HEK293 (cell line): Measurements from ENCODE around the gene FOXK2.

Experiments
- CTCF ChIA-PET: fragments of 350-600 bp; formaldehyde crosslinking; extraction: SDS; loops from one replicate; lab custom pipeline; 2021; ENCODE audit warnings: antibody characterized with exemption; lab: Yijun Ruan, JAX
- POLR2A ChIA-PET: fragments of 300-600 bp; formaldehyde crosslinking; extraction: SDS; loops from one replicate; lab custom pipeline; 2020; ENCODE audit warnings: antibody characterized with exemption, inconsistent platforms; lab: Yijun Ruan, JAX
- H3K27ac ChIP-seq: fragments of 200-500 bp; sonication (Bioruptor generic); 2 replicates; pipeline ENCODE4 v1.5.1; 2014; ENCODE audit warnings: low read depth, low read length, control low read depth, inconsistent platforms; ENCODE audit errors: extremely low read depth
- H3K36me3 ChIP-seq, 2 experiments: fragments of 200-500 bp in 1 of 2; sonication (Bioruptor generic) in 1 of 2; 1 replicate in 1 of 2; 2 replicates in 1 of 2; pipeline ENCODE4 v1.5.1; 2014 to 2017; ENCODE audit warnings: inconsistent platforms in 2 of 2, low read length in 2 of 2; ENCODE audit not compliant: control insufficient read depth in 2 of 2, insufficient read depth in 1 of 2
- H3K4me1 ChIP-seq: fragments of 200-500 bp; sonication (Bioruptor generic); 2 replicates; pipeline ENCODE4 v1.5.1; 2014; ENCODE audit warnings: mild to moderate bottlenecking, low read length, inconsistent platforms; ENCODE audit not compliant: control insufficient read depth, insufficient read depth
- H3K4me3 ChIP-seq: 2 replicates; pipeline ENCODE4 v1.5.1; 2011; ENCODE audit warnings: low read depth, mild to moderate bottlenecking, control low read depth, low read length, moderate library complexity
- H3K9me3 ChIP-seq: fragments of 200-500 bp; sonication (Bioruptor generic); 2 replicates; pipeline ENCODE4 v1.5.1; 2014; ENCODE audit warnings: low read depth, low read length, inconsistent platforms; ENCODE audit not compliant: control insufficient read depth, insufficient read depth
- GLI2 ChIP-seq: fragments of 450-650 bp; formaldehyde crosslinking; IDR thresholded peaks from 2 replicates; pipeline ENCODE4; 2017; ENCODE audit warnings: missing biosample characterization, missing genetic modification characterization, low read depth, borderline replicate concordance
- GLIS2 ChIP-seq: fragments of 450-650 bp; formaldehyde crosslinking; IDR thresholded peaks from 2 replicates; pipeline ENCODE4 v1.5.1; 2016; ENCODE audit warnings: missing biosample characterization, missing genetic modification characterization
- MYNN ChIP-seq: fragments of 450-650 bp; formaldehyde crosslinking; IDR thresholded peaks from 2 replicates; pipeline ENCODE4 v1.5.1; 2016; ENCODE audit warnings: missing biosample characterization, missing genetic modification characterization, borderline replicate concordance
- OSR2 ChIP-seq: fragments of 450-650 bp; formaldehyde crosslinking; IDR thresholded peaks from 2 replicates; pipeline ENCODE4 v1.5.1; 2016; ENCODE audit warnings: missing biosample characterization, missing genetic modification characterization
- ZBTB17 ChIP-seq: fragments of 450-650 bp; formaldehyde crosslinking; IDR thresholded peaks from 2 replicates; pipeline ENCODE4 v1.5.1; 2016; ENCODE audit warnings: missing biosample characterization, missing genetic modification characterization
- ZBTB8A ChIP-seq: fragments of 450-650 bp; formaldehyde crosslinking; IDR thresholded peaks from 2 replicates; pipeline ENCODE4 v1.5.1; 2016; ENCODE audit warnings: missing biosample characterization, missing genetic modification characterization
- ZNF335 ChIP-seq: fragments of 450-650 bp; formaldehyde crosslinking; conservative IDR thresholded peaks from 2 replicates; pipeline ENCODE4 v1.5.1; 2016; ENCODE audit warnings: missing biosample characterization, missing genetic modification characterization
- ZNF341 ChIP-seq: fragments of 450-650 bp; formaldehyde crosslinking; IDR thresholded peaks from 2 replicates; pipeline ENCODE4; 2016; ENCODE audit warnings: low read depth, missing biosample characterization, missing genetic modification characterization
- ZNF544 ChIP-seq: fragments of 450-650 bp; formaldehyde crosslinking; IDR thresholded peaks from 2 replicates; pipeline ENCODE4 v1.5.0; 2017; ENCODE audit warnings: missing biosample characterization, missing genetic modification characterization
- ZNF561 ChIP-seq: fragments of 450-650 bp; IDR thresholded peaks from 2 replicates; pipeline ENCODE4 v1.5.1; 2018; ENCODE audit warnings: missing biosample characterization, missing genetic modification characterization, borderline replicate concordance
- ZNF600 ChIP-seq: fragments of 450-650 bp; formaldehyde crosslinking; IDR thresholded peaks from 2 replicates; pipeline ENCODE4 v1.5.1; 2016; ENCODE audit warnings: missing biosample characterization, missing genetic modification characterization
- ZNF629 ChIP-seq: fragments of 450-650 bp; formaldehyde crosslinking; IDR thresholded peaks from 2 replicates; pipeline ENCODE4 v1.5.1; 2017; ENCODE audit warnings: missing biosample characterization, missing genetic modification characterization
- ZNF677 ChIP-seq: fragments of 450-650 bp; IDR thresholded peaks from 2 replicates; pipeline ENCODE4 v1.5.0; 2018; ENCODE audit warnings: missing biosample characterization, mild to moderate bottlenecking, missing genetic modification characterization, moderate library complexity
- ZNF768 ChIP-seq: fragments of 450-650 bp; formaldehyde crosslinking; IDR thresholded peaks from 2 replicates; pipeline ENCODE4 v1.5.1; 2018; ENCODE audit warnings: missing biosample characterization, mild to moderate bottlenecking, missing genetic modification characterization
- TF ChIP-seq, protein P1 (sequence below): fragments of 450-650 bp; formaldehyde crosslinking; IDR thresholded peaks from 2 replicates; pipeline ENCODE4 v1.5.1; 2016; ENCODE audit warnings: missing biosample characterization, missing genetic modification characterization
- TF ChIP-seq, protein P2 (sequence below): fragments of 450-650 bp; formaldehyde crosslinking; IDR thresholded peaks from 2 replicates; pipeline ENCODE4 v1.5.0; 2017; ENCODE audit warnings: missing biosample characterization, missing genetic modification characterization, borderline replicate concordance
- TF ChIP-seq, protein P3 (sequence below): fragments of 450-650 bp; formaldehyde crosslinking; optimal IDR thresholded peaks from 2 replicates; pipeline ENCODE3; 2016; ENCODE audit warnings: missing biosample characterization, mild to moderate bottlenecking, missing genetic modification characterization
- TF ChIP-seq, protein P4 (sequence below): fragments of 450-650 bp; formaldehyde crosslinking; IDR thresholded peaks from 2 replicates; pipeline ENCODE4 v1.5.1; 2017; ENCODE audit warnings: missing biosample characterization, missing genetic modification characterization
- TF ChIP-seq, protein P5 (sequence below): fragments of 450-650 bp; formaldehyde crosslinking; IDR thresholded peaks from 2 replicates; pipeline ENCODE4 v1.5.1; 2016; ENCODE audit warnings: missing biosample characterization, missing genetic modification characterization

Gene FOXK2

DNA sequence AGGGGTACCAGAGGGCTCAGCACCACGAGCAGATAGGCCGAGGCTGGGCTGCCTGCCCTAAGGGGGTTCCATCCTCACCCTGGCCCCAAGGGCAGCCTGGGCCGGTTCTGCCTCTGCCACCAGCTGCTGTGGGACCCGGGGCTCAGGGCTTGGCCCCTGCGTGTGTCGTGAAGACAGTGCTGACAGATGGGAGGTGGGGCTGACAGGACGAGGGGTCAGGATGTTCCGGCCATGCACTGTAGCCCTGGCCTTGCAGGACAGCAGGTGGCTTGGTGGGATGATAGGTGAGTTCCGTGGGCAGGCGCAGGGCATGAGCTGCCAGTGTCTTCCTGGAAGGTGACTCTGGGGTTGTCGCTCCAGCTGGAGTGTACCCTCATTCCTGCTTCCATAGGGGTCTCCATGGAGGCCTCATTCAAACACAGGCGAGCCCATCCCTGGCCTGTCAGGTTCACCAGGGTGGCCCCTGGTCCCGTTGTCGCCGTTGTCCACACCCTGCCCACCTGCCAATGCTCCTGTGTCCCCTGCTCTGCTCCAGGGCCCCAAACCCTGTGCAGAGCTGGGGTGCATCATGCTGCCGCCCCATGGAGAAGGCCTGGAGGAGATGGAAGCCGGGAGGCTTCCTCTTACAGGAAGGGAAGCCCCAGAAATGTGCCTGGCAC, 71.5 kb downstream of the FOXK2 start:
- POLR2A ChIA-PET = interaction anchor here (0.6 kb wide), 1 partner anchor 111 kb away, joined by 4 read pairs; no protein-coding TSS in a partner anchor
- TF ChIP-seq ZNF341 (tag by site-specific recombination) (no peak), ZNF600 (tag by site-specific recombination) (0 out of 2 replicates have a peak, but pooled peaks have one; percentile 31), GLIS2 (tag by site-specific recombination) (peak; percentile 28; the same call in 1 of the 2 replicates)
- TF ChIP-seq, all 188 proteins: peak for 2
- CTCF ChIA-PET = interaction anchor here (1.1 kb wide), 1 partner anchor 40 kb away, joined by 3 read pairs; no protein-coding TSS in a partner anchor
- peaks cover 4% of the 10 kb centered on the region for H3K4me1 ChIP-seq
- no peaks in the 10 kb centered on the region for H3K9me3 ChIP-seq
- no peak overlapping the region for H3K27ac ChIP-seq
- no peak overlapping the region for H3K4me3 ChIP-seq
- peaks cover 36 to 78% of the 10 kb centered on the region in 2 experiments for H3K36me3 ChIP-seq

DNA sequence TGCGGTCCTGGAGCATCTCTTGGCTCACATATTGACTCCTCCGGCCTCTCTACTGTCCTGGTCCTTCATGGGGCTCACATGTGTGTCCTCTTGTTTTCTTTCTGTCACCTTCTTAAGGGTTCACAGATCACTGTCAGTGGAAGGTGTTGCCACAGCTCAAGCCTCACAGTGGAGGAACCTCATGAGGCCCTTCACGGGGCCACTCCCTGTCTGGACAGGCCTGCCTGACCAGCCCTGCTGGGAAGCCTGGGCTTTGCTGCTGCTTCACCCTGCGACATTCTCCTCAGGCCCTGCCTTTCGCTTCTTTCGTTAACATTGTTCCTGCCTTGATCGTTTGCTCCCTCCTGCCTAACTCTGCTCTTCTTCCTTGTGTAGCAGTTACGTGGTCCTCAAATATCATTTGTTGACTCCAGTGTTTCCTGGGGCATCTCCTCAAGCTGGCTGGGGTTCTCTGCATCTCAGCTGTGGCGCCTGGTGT, 72.8 kb downstream of the FOXK2 start:
- POLR2A ChIA-PET = no interaction called here
- H3K27ac ChIP-seq = peak overlapping the region; percentile 53
- no peak overlapping the region for H3K4me3 ChIP-seq
- H3K9me3 ChIP-seq = no peaks in the 10 kb centered on the region
- TF ChIP-seq OSR2 (tag by site-specific recombination) (no peak), ZBTB17 (tag by site-specific recombination) (peak; percentile 65)
- TF ChIP-seq, all 188 proteins: peak for 1
- CTCF ChIA-PET = interaction anchor here (0.7 kb wide), 1 partner anchor 280 kb away, joined by 3 read pairs; no protein-coding TSS in a partner anchor
- Histone ChIP-seq H3K36me3 (peaks cover 27 to 82% of the 10 kb centered on the region in 2 experiments), H3K4me1 (peaks cover 4% of the 10 kb centered on the region)

DNA sequence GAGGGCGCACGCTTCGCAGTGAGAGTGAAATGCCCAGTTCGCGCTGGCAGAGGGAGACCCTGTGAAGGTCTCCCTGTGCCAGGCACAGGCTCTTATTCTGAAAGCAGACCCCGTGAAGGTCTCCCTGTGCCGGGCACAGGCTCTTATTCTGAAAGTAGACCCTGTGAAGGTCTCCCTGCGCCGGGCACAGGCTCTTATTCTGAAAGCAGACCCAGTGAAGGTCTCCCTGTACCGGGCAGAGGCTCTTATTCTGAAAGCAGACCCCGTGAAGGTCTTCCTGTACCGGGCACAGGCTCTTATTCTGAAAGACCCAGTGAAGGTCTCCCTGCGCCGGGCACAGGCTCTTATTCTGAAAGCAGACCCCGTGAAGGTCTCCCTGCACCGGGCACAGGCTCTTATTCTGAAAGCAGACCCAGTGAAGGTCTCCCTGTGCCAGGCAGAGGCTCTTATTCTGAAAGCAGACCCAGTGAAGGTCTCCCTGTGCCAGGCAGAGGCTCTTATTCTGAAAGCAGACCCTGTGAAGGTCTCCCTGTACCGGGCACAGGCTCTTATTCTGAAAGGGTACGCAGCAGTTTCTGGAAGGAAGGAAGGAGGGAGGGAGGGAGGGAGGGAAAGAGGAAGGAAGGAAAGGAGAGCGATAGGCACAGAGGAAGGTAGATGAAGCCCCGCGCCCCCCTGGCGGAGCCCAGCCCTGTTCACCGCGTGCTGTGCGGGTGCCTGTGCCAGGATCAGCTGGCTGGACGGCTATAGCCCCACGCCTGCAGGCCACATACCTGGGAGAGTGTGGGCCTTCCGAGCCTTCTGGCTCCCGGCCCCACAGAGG, 73.4 kb downstream of the FOXK2 start:
- CTCF ChIA-PET = no interaction called here
- Histone ChIP-seq H3K36me3 (peaks cover 24 to 82% of the 10 kb centered on the region in 2 experiments; a peak in 2 of 3 replicates), H3K4me3 (peak overlapping the region; percentile 44), H3K9me3 (no peaks in the 10 kb centered on the region), H3K4me1 (peaks cover 4% of the 10 kb centered on the region), H3K27ac (peak overlapping the region; percentile 73)
- POLR2A ChIA-PET = no interaction called here
- TF ChIP-seq ZNF561 (tag by site-specific recombination) (0 out of 2 replicates have a peak, but pooled peaks have one; percentile 66), ZNF600 (tag by site-specific recombination) (no peak), MYNN (peak; percentile 100), ZNF335 (no peak), ZNF544 (tag by site-specific recombination) (no peak), ZBTB8A (tag by site-specific recombination) (peak; percentile 88), ZNF768 (tag by site-specific recombination) (no peak), ZNF677 (tag by site-specific recombination) (no peak), GLI2 (tag by site-specific recombination) (no peak), ZNF629 (0 out of 2 replicates have a peak, but pooled peaks have one; percentile 17)
- TF ChIP-seq, protein P1, sequence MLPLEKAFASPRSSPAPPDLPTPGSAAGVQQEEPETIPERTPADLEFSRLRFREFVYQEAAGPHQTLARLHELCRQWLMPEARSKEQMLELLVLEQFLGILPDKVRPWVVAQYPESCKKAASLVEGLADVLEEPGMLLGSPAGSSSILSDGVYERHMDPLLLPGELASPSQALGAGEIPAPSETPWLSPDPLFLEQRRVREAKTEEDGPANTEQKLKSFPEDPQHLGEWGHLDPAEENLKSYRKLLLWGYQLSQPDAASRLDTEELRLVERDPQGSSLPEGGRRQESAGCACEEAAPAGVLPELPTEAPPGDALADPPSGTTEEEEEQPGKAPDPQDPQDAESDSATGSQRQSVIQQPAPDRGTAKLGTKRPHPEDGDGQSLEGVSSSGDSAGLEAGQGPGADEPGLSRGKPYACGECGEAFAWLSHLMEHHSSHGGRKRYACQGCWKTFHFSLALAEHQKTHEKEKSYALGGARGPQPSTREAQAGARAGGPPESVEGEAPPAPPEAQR (tag by site-specific recombination) = no peak
- TF ChIP-seq, protein P2, sequence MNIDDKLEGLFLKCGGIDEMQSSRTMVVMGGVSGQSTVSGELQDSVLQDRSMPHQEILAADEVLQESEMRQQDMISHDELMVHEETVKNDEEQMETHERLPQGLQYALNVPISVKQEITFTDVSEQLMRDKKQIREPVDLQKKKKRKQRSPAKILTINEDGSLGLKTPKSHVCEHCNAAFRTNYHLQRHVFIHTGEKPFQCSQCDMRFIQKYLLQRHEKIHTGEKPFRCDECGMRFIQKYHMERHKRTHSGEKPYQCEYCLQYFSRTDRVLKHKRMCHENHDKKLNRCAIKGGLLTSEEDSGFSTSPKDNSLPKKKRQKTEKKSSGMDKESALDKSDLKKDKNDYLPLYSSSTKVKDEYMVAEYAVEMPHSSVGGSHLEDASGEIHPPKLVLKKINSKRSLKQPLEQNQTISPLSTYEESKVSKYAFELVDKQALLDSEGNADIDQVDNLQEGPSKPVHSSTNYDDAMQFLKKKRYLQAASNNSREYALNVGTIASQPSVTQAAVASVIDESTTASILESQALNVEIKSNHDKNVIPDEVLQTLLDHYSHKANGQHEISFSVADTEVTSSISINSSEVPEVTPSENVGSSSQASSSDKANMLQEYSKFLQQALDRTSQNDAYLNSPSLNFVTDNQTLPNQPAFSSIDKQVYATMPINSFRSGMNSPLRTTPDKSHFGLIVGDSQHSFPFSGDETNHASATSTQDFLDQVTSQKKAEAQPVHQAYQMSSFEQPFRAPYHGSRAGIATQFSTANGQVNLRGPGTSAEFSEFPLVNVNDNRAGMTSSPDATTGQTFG (tag by site-specific recombination) = no peak
- TF ChIP-seq, protein P3, sequence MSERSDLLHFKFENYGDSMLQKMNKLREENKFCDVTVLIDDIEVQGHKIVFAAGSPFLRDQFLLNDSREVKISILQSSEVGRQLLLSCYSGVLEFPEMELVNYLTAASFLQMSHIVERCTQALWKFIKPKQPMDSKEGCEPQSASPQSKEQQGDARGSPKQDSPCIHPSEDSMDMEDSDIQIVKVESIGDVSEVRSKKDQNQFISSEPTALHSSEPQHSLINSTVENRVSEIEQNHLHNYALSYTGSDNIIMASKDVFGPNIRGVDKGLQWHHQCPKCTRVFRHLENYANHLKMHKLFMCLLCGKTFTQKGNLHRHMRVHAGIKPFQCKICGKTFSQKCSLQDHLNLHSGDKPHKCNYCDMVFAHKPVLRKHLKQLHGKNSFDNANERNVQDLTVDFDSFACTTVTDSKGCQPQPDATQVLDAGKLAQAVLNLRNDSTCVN (tag by site-specific recombination) = peak; percentile 16
- TF ChIP-seq, protein P4, sequence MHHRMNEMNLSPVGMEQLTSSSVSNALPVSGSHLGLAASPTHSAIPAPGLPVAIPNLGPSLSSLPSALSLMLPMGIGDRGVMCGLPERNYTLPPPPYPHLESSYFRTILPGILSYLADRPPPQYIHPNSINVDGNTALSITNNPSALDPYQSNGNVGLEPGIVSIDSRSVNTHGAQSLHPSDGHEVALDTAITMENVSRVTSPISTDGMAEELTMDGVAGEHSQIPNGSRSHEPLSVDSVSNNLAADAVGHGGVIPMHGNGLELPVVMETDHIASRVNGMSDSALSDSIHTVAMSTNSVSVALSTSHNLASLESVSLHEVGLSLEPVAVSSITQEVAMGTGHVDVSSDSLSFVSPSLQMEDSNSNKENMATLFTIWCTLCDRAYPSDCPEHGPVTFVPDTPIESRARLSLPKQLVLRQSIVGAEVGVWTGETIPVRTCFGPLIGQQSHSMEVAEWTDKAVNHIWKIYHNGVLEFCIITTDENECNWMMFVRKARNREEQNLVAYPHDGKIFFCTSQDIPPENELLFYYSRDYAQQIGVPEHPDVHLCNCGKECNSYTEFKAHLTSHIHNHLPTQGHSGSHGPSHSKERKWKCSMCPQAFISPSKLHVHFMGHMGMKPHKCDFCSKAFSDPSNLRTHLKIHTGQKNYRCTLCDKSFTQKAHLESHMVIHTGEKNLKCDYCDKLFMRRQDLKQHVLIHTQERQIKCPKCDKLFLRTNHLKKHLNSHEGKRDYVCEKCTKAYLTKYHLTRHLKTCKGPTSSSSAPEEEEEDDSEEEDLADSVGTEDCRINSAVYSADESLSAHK (tag by site-specific recombination) = 0 out of 2 replicates have a peak, but pooled peaks have one; percentile 11
- TF ChIP-seq, protein P5, sequence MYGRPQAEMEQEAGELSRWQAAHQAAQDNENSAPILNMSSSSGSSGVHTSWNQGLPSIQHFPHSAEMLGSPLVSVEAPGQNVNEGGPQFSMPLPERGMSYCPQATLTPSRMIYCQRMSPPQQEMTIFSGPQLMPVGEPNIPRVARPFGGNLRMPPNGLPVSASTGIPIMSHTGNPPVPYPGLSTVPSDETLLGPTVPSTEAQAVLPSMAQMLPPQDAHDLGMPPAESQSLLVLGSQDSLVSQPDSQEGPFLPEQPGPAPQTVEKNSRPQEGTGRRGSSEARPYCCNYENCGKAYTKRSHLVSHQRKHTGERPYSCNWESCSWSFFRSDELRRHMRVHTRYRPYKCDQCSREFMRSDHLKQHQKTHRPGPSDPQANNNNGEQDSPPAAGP = peak; percentile 23; the same call in 1 of the 2 replicates
